Right hindlimb (tissue), 1 donor: Measurements from ENCODE around the gene STXBP3.
"Not testable (repeated sequence)": the region's sequence is repeated elsewhere in the genome, so short reads cannot be mapped to it uniquely, and the experiment has no call there.

ENCODE experiments used
- DNase-seq: peaks from one replicate; pipeline ENCODE4 v3.0.0-alpha.2; 2018

The STXBP3 gene

GRCh38 chr1:108746382-108747170 is at the start of gene STXBP3:
Gene STXBP3 (plus strand): TSS chr1:108746674. CDS start chr1:108746738, 64 bp downstream.
- DNase-seq, result peak; percentile 98

GRCh38 chr1:108699375-108700332 is 46.8 kb upstream of the STXBP3 start:
- DNase-seq, result no peak

GRCh38 chr1:108701176-108701849 is 45.2 kb upstream of the STXBP3 start:
- DNase-seq, result no peak

- DNase-seq, result not testable (repeated sequence)
Measured at GRCh38 chr1:108702109-108702508, 44.4 kb upstream of the STXBP3 start.

GRCh38 chr1:108703939-108704338 is 42.5 kb upstream of the STXBP3 start:
- no peak for DNase-seq

- no peak for DNase-seq
Measured at GRCh38 chr1:108704496-108704895, 42.0 kb upstream of the STXBP3 start.

GRCh38 chr1:108706643-108707042 is 39.8 kb upstream of the STXBP3 start:
- no peak for DNase-seq

- DNase-seq, result no peak
Measured at GRCh38 chr1:108708691-108709660, 37.5 kb upstream of the STXBP3 start.

GRCh38 chr1:108712606-108713150 is 33.8 kb upstream of the STXBP3 start, which contains the start of gene FNDC7:
Gene FNDC7 (plus strand): TSS chr1:108712908. CDS start chr1:108712934, 26 bp downstream.
- DNase-seq, result no peak

- DNase-seq, result no peak
Measured at GRCh38 chr1:108715932-108716331, 30.5 kb upstream of the STXBP3 start.

- no peak for DNase-seq
Measured at GRCh38 chr1:108716437-108717230, 29.8 kb upstream of the STXBP3 start.

- DNase-seq, result no peak
Measured at GRCh38 chr1:108717774-108718316, 28.6 kb upstream of the STXBP3 start.

GRCh38 chr1:108718927-108719655 is 27.4 kb upstream of the STXBP3 start:
- DNase-seq, result no peak

- no peak for DNase-seq
Measured at GRCh38 chr1:108719656-108720435, 26.6 kb upstream of the STXBP3 start.

GRCh38 chr1:108722292-108722691 is 24.2 kb upstream of the STXBP3 start:
- no peak for DNase-seq

GRCh38 chr1:108725906-108726305 is 20.6 kb upstream of the STXBP3 start:
- no peak for DNase-seq

- no peak for DNase-seq
Measured at GRCh38 chr1:108728327-108728923, 18.0 kb upstream of the STXBP3 start.

GRCh38 chr1:108729481-108729880 is 17.0 kb upstream of the STXBP3 start:
- DNase-seq, result no peak
